Upper lobe of right lung (tissue), 1 donor: ENCODE results near the gene ZNF689. TPM values are rescaled to one million over a fixed set of nuclear protein-coding genes. Genes with fewer than 3 reads are reported as not detected.
A peak's percentile ranks its signal among the peaks of the same experiment; 100 is the strongest.

Experiments
- ATAC-seq: fragments of 200-7000 bp; cut with Tn5 transposase; one replicate; pipeline ENCODE4 v1.9.1; 2020; ENCODE audit warnings: mild to moderate bottlenecking, moderate library complexity
- DNase-seq: peaks from one replicate; pipeline ENCODE4 v3.0.0-alpha.2; 2020
- H3K27ac ChIP-seq: fragments of 200-600 bp; one replicate; pipeline ENCODE4 v1.8.0; 2022
- H3K27me3 ChIP-seq: fragments of 200-600 bp; one replicate; pipeline ENCODE4 v1.8.0; 2022; ENCODE audit warnings: mild to moderate bottlenecking
- H3K36me3 ChIP-seq: fragments of 200-600 bp; one replicate; pipeline ENCODE4 v1.8.0; 2022
- H3K4me1 ChIP-seq: fragments of 200-600 bp; one replicate; pipeline ENCODE4 v1.8.0; 2022
- H3K4me3 ChIP-seq: fragments of 200-600 bp; one replicate; pipeline ENCODE4 v1.8.0; 2022; ENCODE audit warnings: mild to moderate bottlenecking
- H3K9me3 ChIP-seq: fragments of 200-600 bp; one replicate; pipeline ENCODE4 v1.8.0; 2022
- CTCF ChIP-seq: fragments of 200-600 bp; IDR thresholded peaks from one replicate; pipeline ENCODE4 v1.8.0; 2022; ENCODE audit warnings: antibody characterized with exemption
- intact Hi-C: fragments of 100-400 bp; cut with DNase I; formaldehyde crosslinking; loops from one replicate; pipeline ENCODE4 v1.11.0; 2022
- long read RNA-seq: library from polyadenylated mRNA; unstranded; transcript quantifications from one replicate; pipeline ENCODE4 v2.0.0, GENCODE V29; 2021
- total RNA-seq: library from RNA; stranded (reverse); fragmentation: NEBNext Ultra II Directional; extraction: Animal tissue kit (Norgen Biotek cat#: 25700); gene quantifications from one replicate; pipeline ENCODE4 v1.2.1, GENCODE V29; 2021
- donor health status: DM: no; HTN: yes; CAD: no; lungs with severe emphysema.

Gene ZNF689
- total RNA-seq = 7.2 TPM
- long read RNA-seq, transcript ZNF689-201 (3 exons, 3,547 nt) = major isoform, 11 of 17 reads
- long read RNA-seq, partial matches to known transcripts = 0 of 17 reads
- long read RNA-seq, other reads (novel, unspliced or antisense) = 6 of 17 reads

GRCh38 chr16:30609926-30610839 is at the start of gene ZNF689:
TSS of gene ZNF689 (minus strand) at chr16:30610389. CDS start at chr16:30610041, 348 bp downstream.
- peak within 1 kb of the TSS; percentile 99 for H3K27ac ChIP-seq
- H3K27me3 ChIP-seq = no peaks in the 10 kb centered on the region
- H3K9me3 ChIP-seq = no peaks in the 10 kb centered on the region
- ATAC-seq (peak; percentile 97), DNase-seq (peak; percentile 92)
- intact Hi-C loops = no loop called here
- peaks cover 30% of the 10 kb centered on the region for H3K36me3 ChIP-seq
- TF ChIP-seq CTCF = no peak
- peaks cover 9% of the 10 kb centered on the region for H3K4me1 ChIP-seq
- H3K4me3 ChIP-seq = peak within 1 kb of the TSS; percentile 99

GRCh38 chr16:30658731-30659506 is 48.7 kb upstream of the ZNF689 start:
- ATAC-seq (peak; percentile 36), DNase-seq (peak; percentile 88)
- intact Hi-C loops = no loop called here
- no peak for TF ChIP-seq CTCF
- Histone ChIP-seq H3K27ac (peak overlapping the region; percentile 100), H3K9me3 (no peaks in the 10 kb centered on the region), H3K4me1 (peaks cover 31% of the 10 kb centered on the region), H3K27me3 (no peaks in the 10 kb centered on the region), H3K4me3 (peak overlapping the region; percentile 83), H3K36me3 (peaks cover 61% of the 10 kb centered on the region)

GRCh38 chr16:30657866-30658730 is 47.9 kb upstream of the ZNF689 start, which contains the start of gene FBRS:
TSS of gene FBRS (plus strand) at chr16:30658431. CDS start at chr16:30659519, 1,088 bp downstream.
- peak within 1 kb of the TSS; percentile 100 for H3K27ac ChIP-seq
- intact Hi-C loops = no loop called here
- H3K4me3 ChIP-seq = peak within 1 kb of the TSS; percentile 83
- H3K36me3 ChIP-seq = peaks cover 61% of the 10 kb centered on the region
- peaks cover 31% of the 10 kb centered on the region for H3K4me1 ChIP-seq
- TF ChIP-seq CTCF = peak; percentile 84
- DNase-seq (peak; percentile 100), ATAC-seq (peak; percentile 90)
- H3K9me3 ChIP-seq = no peaks in the 10 kb centered on the region
- H3K27me3 ChIP-seq = no peaks in the 10 kb centered on the region

- TF ChIP-seq CTCF = no peak
- Histone ChIP-seq H3K4me1 (peaks cover 34% of the 10 kb centered on the region), H3K36me3 (peaks cover 61% of the 10 kb centered on the region), H3K4me3 (peak overlapping the region; percentile 53), H3K27ac (peak overlapping the region; percentile 86), H3K9me3 (no peaks in the 10 kb centered on the region), H3K27me3 (no peaks in the 10 kb centered on the region)
- DNase-seq (no peak), ATAC-seq (no peak)
- intact Hi-C loops = no loop called here
Observed at GRCh38 chr16:30656974-30657865, 47.0 kb upstream of the ZNF689 start.
